ENCODE data around the gene CXADR. TPM values are rescaled to one million over a fixed set of nuclear protein-coding genes. Genes with fewer than 3 reads are reported as not detected.

The CXADR gene
- total RNA-seq, 1 donor = 2.0 TPM

- DNase-seq (ENCODE audit: low read depth) = no peak
Observed at GRCh38 chr21:17527711-17528110, 14.9 kb downstream of the CXADR start.

DNA sequence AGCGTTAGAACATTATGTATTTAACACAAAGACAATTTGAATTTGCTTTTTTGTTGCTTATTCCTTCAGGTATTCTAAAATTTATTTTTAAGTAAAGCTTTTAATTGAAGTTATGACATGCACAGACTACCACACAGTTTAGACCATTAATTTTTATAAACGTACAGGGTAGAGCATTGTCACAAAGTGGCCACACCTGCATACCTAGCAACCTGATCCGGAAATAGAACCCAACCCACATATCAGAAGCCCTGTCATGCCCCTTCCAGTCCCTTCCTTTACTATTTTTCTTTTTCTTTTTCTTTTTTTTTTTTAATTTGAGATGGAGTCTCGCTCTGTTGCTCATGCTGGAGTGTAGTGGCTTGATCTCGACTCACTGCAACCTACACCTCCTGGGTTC, 16.8 kb downstream of the CXADR start:
- DNase-seq (ENCODE audit: low read depth) = no peak
- TF ChIP-seq, protein P1, sequence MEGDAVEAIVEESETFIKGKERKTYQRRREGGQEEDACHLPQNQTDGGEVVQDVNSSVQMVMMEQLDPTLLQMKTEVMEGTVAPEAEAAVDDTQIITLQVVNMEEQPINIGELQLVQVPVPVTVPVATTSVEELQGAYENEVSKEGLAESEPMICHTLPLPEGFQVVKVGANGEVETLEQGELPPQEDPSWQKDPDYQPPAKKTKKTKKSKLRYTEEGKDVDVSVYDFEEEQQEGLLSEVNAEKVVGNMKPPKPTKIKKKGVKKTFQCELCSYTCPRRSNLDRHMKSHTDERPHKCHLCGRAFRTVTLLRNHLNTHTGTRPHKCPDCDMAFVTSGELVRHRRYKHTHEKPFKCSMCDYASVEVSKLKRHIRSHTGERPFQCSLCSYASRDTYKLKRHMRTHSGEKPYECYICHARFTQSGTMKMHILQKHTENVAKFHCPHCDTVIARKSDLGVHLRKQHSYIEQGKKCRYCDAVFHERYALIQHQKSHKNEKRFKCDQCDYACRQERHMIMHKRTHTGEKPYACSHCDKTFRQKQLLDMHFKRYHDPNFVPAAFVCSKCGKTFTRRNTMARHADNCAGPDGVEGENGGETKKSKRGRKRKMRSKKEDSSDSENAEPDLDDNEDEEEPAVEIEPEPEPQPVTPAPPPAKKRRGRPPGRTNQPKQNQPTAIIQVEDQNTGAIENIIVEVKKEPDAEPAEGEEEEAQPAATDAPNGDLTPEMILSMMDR (IDR thresholded peaks at IDR 0.05; ENCODE audit: insufficient read depth, low read length) = no peak

More at GRCh38 chr21:17527711-17528110, 14.9 kb downstream of the CXADR start:
- H3K4me3 ChIP-seq (ENCODE audit: low read depth, low read length) = no peak overlapping the region
- TF ChIP-seq, protein P1 (IDR thresholded peaks at IDR 0.05; ENCODE audit: insufficient read depth, low read length) = no peak

GRCh38 chr21:17532292-17532691, 19.4 kb downstream of the CXADR start:
- no peak for DNase-seq (ENCODE audit: low read depth)
- no peak overlapping the region for H3K4me3 ChIP-seq (ENCODE audit: low read depth, low read length)
- TF ChIP-seq, protein P1 (IDR thresholded peaks at IDR 0.05; ENCODE audit: insufficient read depth, low read length) = no peak

More for the DNA sequence above, 16.8 kb downstream of the CXADR start:
- H3K4me3 ChIP-seq (ENCODE audit: low read depth, low read length) = no peak overlapping the region

- no peak overlapping the region for H3K4me3 ChIP-seq (ENCODE audit: low read depth, low read length)
- TF ChIP-seq, protein P1 (IDR thresholded peaks at IDR 0.05; ENCODE audit: insufficient read depth, low read length) = no peak
- DNase-seq (ENCODE audit: low read depth) = no peak
Observed at GRCh38 chr21:17536381-17536780, 23.5 kb downstream of the CXADR start.

DNA sequence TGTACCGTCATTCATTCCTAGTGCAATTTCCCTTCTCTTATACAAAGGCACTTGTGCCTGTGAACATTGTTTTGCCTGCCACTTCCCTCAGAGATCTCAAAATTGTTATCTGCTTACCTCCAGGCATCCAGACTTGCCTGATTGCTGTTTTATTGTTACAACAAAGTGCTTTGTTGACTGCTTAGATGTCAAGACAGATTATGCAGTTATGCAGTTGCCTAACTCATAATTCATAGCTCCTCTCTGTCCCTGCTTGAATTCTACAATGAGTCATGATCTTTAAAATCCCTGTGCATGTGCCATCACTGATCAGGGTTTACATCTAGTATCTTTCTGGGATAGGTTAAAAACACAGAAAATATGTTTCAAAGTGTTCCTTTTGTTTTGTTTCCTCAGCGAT, 24.5 kb downstream of the CXADR start:
- no peak for DNase-seq (ENCODE audit: low read depth)
- H3K4me3 ChIP-seq (ENCODE audit: low read depth, low read length) = no peak overlapping the region
- TF ChIP-seq, protein P1 (IDR thresholded peaks at IDR 0.05; ENCODE audit: insufficient read depth, low read length) = no peak

DNA sequence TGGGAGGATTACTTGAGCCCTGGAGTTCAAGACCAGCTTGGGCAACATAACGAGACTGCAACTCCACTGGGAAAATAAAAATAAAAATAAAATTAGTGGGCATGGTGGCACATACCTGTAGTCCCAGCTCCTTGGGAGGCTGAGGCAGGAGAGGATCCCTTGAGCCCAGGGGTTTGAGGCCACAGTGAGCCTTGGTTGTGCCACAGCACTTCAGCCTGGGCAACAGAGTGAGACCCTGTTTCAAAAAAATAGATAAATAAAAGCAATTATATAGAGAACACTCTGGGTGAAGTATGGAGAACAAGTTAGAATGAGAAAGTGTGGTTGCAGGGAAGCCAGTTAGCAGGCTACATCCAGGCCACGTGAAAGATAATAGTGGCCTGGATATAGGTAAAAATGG, 25.7 kb downstream of the CXADR start:
- TF ChIP-seq, protein P1 (IDR thresholded peaks at IDR 0.05; ENCODE audit: insufficient read depth, low read length) = no peak

GRCh38 chr21:17539323-17539722, 26.5 kb downstream of the CXADR start:
- no peak for DNase-seq (ENCODE audit: low read depth)
- TF ChIP-seq, protein P1 (IDR thresholded peaks at IDR 0.05; ENCODE audit: insufficient read depth, low read length) = no peak

More for the DNA sequence above, 25.7 kb downstream of the CXADR start:
- DNase-seq (ENCODE audit: low read depth) = no peak
- no peak overlapping the region for H3K4me3 ChIP-seq (ENCODE audit: low read depth, low read length)

More at GRCh38 chr21:17539323-17539722, 26.5 kb downstream of the CXADR start:
- H3K4me3 ChIP-seq (ENCODE audit: low read depth, low read length) = no peak overlapping the region

All from fibroblast of the aortic adventitia (primary cell).